Heart left ventricle (tissue), 16 donors: ENCODE data around the gene IP6K2. TPM values are rescaled to one million over a fixed set of nuclear protein-coding genes. Genes with fewer than 3 reads are reported as not detected.
A peak's percentile ranks its signal among the peaks of the same experiment; 100 is the strongest.

Source experiments
- ATAC-seq, 4 donors: fragments of 200-7000 bp; cut with Tn5 transposase; one replicate each; pipeline ENCODE4 v1.9.1; 2020 to 2022; ENCODE audit warnings: moderate library complexity in 4 of 4, mild to moderate bottlenecking in 3 of 4, moderate number of reproducible peaks in 1 of 4
- DNase-seq, 5 donors: peaks; one replicate each; pipeline ENCODE4 v3.0.0-alpha.2; 2020
- H3K27ac ChIP-seq, 12 donors: fragments of 200-600 bp; sonication (generic) in 4 of 12; one replicate each; pipeline versions ENCODE4 v1.5.0 to v1.8.0; 2016 to 2022; ENCODE audit warnings: mild to moderate bottlenecking in 2 of 12
- H3K27me3 ChIP-seq, 9 donors: fragments of 200-600 bp; sonication (generic) in 2 of 9; one replicate each; pipeline versions ENCODE4 v1.5.1 to v1.8.0; 2016 to 2022; ENCODE audit warnings: mild to moderate bottlenecking in 3 of 9
- H3K36me3 ChIP-seq, 9 donors: fragments of 200-600 bp; sonication (generic) in 2 of 9; one replicate each; pipeline versions ENCODE4 v1.5.0 to v1.8.0; 2018 to 2022; ENCODE audit warnings: mild to moderate bottlenecking in 2 of 9
- H3K4me1 ChIP-seq, 12 donors: fragments of 200-600 bp; sonication (generic) in 4 of 12; one replicate each; pipeline versions ENCODE4 v1.5.0 to v1.8.0; 2016 to 2022; ENCODE audit warnings: mild to moderate bottlenecking in 3 of 12
- H3K4me3 ChIP-seq, 12 donors: fragments of 200-600 bp; sonication (generic) in 4 of 12; one replicate each; pipeline versions ENCODE4 v1.5.0 to v1.8.0; 2017 to 2022; ENCODE audit warnings: mild to moderate bottlenecking in 9 of 12, moderate library complexity in 4 of 12
- H3K9me3 ChIP-seq, 12 donors: fragments of 200-600 bp; sonication (generic) in 4 of 12; one replicate each; pipeline versions ENCODE4 v1.5.0 to v1.8.0; 2016 to 2022; ENCODE audit warnings: mild to moderate bottlenecking in 1 of 12
- POLR2A ChIP-seq, 2 donors: fragments of 450-650 bp; IDR thresholded peaks; one replicate each; pipeline ENCODE4 v1.6.1; 2017; ENCODE audit warnings: antibody characterized with exemption in 2 of 2, mild to moderate bottlenecking in 2 of 2, moderate library complexity in 2 of 2
- WGBS, 4 donors: extraction: QIAGEN DNeasy Blood & Tissue Kit in 2 of 4; methylation state at CpG; one replicate each; pipeline versions ENCODE4 v1.1.5 to v1.1.7; 2013 to 2018; 5-methylcytosine and 5-hydroxymethylcytosine counted together
- intact Hi-C, 10 donors: fragments of 100-400 bp; cut with DNase I; formaldehyde crosslinking; loops; one replicate each; pipeline versions ENCODE4 v1.11.1 to v1.14.2; 2022
- polyA plus RNA-seq, 2 donors: library from polyadenylated mRNA; stranded (reverse); fragments of 200-250 nt; gene quantifications; one replicate each; pipeline ENCODE4 v1.2.3, GENCODE V29; 2013
- total RNA-seq, 9 donors: library from RNA; depleted of rRNA in 2 of 9; stranded (reverse); fragments of >200 nt in 2 of 9; fragmentation: NEBNext Ultra II Directional in 3 of 9; extraction: Animal tissue kit (Norgen Biotek cat#: 25700) in 3 of 9; gene quantifications; one replicate each; pipeline versions ENCODE4 v1.1.0 to v1.2.4, GENCODE V29; 2016 to 2023
- TF ChIP-seq, protein P1 (sequence below), 12 donors: fragments of 200-600 bp; sonication (generic) in 4 of 12; IDR thresholded peaks; one replicate each; pipeline versions ENCODE4 v1.5.0 to v1.8.0; 2018 to 2022; ENCODE audit warnings: antibody characterized with exemption in 12 of 12, mild to moderate bottlenecking in 5 of 12
- donor health status: ischemic (EF 13 %, LVEDD 7.1; RV severe dilation, severe dysfunction).
- donor health status: healthy with polysubstance abuse.
- donor health status: DM: no; HTN: yes; CAD: no.
- donor health status: DM: no; HTN: no; CAD: no.
- donor health status: ischemic (EF 25% LVEDD 6.9; RV normal size, moderate dysfunction).
- donor health status: ischemic (EF 25% LVEDD 5.7; RV mildly dilated, moderate dysfunction).
- donor health status: healthy.
- donor health status: DM: yes; HTN: yes; CAD: no.
- donor health status: ischemic (EF 35%, LVEDD 5.7; RV mildly dilated, moderate dysfunction).
- donor health status: nonischemic (EF 11% LVEDD 7.7; RV severe dilation, severe dysfunction).
- donor health status: DM: yes; HTN: yes; CAD: no.
- donor health status: PGD.
- donor health status: ischemic (EF 29% LVEDD 5.4; RV normal size, mild dysfunction).
- donor health status: nonischemic (EF 23%, LVEDD 6.1; RV moderate dilation, normal function).

The IP6K2 gene
- total and polyA plus RNA-seq, 11 donors = 14.1 to 42.7 (median 26.2) TPM

DNA sequence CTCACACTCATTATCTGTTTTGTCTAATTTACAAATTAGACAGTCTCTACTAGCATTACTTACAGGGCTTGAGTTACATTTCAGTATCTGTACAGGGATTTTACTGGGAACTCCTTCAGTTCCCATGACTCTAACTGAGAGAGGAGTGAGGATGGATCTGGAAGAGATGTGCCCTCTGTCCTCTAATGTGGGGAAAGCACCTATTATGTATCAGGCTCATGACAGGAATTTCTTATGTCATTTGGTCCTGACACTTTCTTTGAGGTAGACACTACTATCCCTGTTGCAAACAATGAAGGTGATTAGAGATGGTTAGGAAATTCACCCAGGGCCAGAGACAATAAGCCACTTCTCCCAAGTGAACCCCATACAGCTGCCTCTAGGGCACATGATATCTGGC lies 20.4 kb downstream of the IP6K2 start:
- H3K36me3 ChIP-seq = peaks cover 0 to 85% (median 58%) of the 10 kb centered on the region in 9 donors
- TF ChIP-seq, protein P1, sequence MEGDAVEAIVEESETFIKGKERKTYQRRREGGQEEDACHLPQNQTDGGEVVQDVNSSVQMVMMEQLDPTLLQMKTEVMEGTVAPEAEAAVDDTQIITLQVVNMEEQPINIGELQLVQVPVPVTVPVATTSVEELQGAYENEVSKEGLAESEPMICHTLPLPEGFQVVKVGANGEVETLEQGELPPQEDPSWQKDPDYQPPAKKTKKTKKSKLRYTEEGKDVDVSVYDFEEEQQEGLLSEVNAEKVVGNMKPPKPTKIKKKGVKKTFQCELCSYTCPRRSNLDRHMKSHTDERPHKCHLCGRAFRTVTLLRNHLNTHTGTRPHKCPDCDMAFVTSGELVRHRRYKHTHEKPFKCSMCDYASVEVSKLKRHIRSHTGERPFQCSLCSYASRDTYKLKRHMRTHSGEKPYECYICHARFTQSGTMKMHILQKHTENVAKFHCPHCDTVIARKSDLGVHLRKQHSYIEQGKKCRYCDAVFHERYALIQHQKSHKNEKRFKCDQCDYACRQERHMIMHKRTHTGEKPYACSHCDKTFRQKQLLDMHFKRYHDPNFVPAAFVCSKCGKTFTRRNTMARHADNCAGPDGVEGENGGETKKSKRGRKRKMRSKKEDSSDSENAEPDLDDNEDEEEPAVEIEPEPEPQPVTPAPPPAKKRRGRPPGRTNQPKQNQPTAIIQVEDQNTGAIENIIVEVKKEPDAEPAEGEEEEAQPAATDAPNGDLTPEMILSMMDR (IDR thresholded peaks at IDR 0.05) = no peak
- no peak for TF ChIP-seq POLR2A (IDR thresholded peaks at IDR 0.05)
- H3K9me3 ChIP-seq = no peaks in the 10 kb centered on the region
- H3K27ac ChIP-seq = peak overlapping the region in 2 of 12 donors; percentile 50 to 87
- DNase-seq (no peak), ATAC-seq (no peak)
- no peak overlapping the region for H3K4me3 ChIP-seq
- no peaks in the 10 kb centered on the region for H3K27me3 ChIP-seq
- peaks cover 0 to 48% (median 26%) of the 10 kb centered on the region in 12 donors for H3K4me1 ChIP-seq
- intact Hi-C loops = no loop called here

DNA sequence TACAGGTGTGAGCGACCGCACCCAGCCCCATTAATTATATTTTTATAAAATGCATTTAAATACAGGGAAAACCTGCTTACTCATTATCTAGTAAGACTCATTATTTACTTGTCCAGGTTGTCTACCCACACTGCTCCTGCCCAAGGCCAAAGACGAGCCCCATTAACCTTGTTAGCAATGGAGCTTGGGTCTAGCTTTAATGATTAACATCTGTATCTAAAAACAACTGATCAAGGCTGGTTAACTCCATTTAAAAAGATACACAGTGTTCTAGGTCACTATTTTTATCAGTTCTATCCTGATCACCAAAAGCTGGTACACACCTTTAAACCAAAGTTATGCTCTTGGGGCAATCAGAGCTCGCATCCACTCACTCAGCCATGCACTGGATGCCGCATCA lies 20.9 kb downstream of the IP6K2 start:
- H3K4me3 ChIP-seq = no peak overlapping the region
- DNase-seq (no peak), ATAC-seq (no peak)
- TF ChIP-seq, protein P1 (IDR thresholded peaks at IDR 0.05) = no peak
- TF ChIP-seq POLR2A (IDR thresholded peaks at IDR 0.05) = no peak
- H3K9me3 ChIP-seq = no peaks in the 10 kb centered on the region
- intact Hi-C loops = no loop called here
- peak overlapping the region in 8 of 12 donors; percentile 17 to 87 (median 80) for H3K27ac ChIP-seq
- no peaks in the 10 kb centered on the region for H3K27me3 ChIP-seq
- H3K4me1 ChIP-seq = peaks cover 0 to 48% (median 26%) of the 10 kb centered on the region in 12 donors
- peaks cover 0 to 85% (median 61%) of the 10 kb centered on the region in 9 donors for H3K36me3 ChIP-seq
- 95 to 100% (median 98%) methylated on average over 5 of the region's 5 CpGs for WGBS, 4 donors

DNA sequence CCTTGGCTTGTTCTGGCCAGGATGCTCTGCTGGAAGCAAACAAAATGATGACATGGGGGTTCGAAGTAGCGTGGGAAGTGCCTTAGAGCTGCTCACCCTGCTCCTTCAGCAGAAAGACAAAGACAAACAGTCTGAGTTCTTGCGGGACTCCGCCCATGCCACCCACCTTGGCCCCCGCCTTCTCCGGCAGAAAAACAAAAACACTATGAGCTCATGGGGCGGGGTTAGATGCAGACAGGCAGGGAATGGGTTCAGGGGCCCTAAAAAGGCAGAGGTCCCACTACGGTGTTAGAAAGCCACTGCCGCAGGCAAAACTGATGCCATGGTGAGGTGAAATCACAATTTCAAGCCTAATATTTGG lies 21.6 kb downstream of the IP6K2 start:
- Histone ChIP-seq H3K27ac (peak overlapping the region; percentile 63 to 88 (median 80)), H3K4me3 (peak overlapping the region in 11 of 12 donors; percentile 15 to 66 (median 51)), H3K4me1 (peaks cover 0 to 47% (median 22%) of the 10 kb centered on the region in 12 donors), H3K27me3 (no peaks in the 10 kb centered on the region), H3K9me3 (no peaks in the 10 kb centered on the region), H3K36me3 (peaks cover 0 to 85% (median 66%) of the 10 kb centered on the region in 9 donors)
- intact Hi-C loops = no loop called here
- 39 to 62% (median 55%) methylated on average over 9 of the region's 9 CpGs for WGBS, 4 donors
- ATAC-seq = peak; percentile 57 to 80 (median 74)
- TF ChIP-seq POLR2A (IDR thresholded peaks at IDR 0.05) = no peak
- TF ChIP-seq, protein P1 (IDR thresholded peaks at IDR 0.05) = no peak
- peak in 4 of 5 donors; percentile 53 to 70 (median 68) for DNase-seq

DNA sequence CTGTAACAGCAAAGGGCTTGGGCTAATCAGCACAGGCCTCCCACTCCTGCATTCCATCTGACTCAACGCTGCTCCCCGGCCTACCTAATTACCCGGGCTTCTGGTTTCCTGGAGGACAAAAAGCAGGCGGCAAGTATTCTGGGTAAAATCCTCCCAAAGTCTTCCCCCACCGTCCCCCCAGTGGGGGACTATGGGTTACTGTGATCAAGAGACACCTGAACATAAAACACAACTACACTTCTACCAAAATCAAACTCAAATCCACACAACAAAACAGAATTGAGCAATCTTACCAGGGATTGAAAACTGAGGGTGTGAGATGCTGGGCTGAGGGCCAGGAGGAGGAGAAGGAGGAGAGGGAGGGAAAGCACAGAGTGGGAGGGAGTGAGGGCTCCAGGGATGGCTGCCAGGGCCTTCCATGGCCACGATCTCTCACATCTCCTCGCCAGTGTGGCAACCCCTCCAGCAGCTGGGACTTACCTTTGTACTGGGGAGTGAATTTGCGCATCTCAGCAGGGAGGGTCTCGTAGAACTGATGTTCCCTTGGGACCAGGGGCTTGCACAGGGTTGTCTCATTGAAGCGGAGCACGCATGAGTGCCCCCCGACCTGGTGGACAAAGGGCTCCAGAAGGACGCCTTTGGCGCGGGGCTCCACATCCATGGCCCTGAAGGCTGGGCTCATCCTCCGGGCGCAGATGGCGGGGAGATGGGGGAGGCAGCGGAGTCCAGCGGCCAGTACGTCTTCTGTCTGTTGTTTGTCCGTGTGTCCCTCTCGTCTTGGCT lies 22.2 kb downstream of the IP6K2 start:
- no peaks in the 10 kb centered on the region for H3K9me3 ChIP-seq
- H3K4me1 ChIP-seq = peaks cover 0 to 43% (median 21%) of the 10 kb centered on the region in 12 donors
- DNase-seq (peak; percentile 73 to 85 (median 77)), ATAC-seq (peak; percentile 65 to 86 (median 85))
- 51 to 62% (median 57%) methylated on average over 23 of the region's 23 CpGs for WGBS, 4 donors
- no peak for TF ChIP-seq POLR2A (IDR thresholded peaks at IDR 0.05)
- TF ChIP-seq, protein P1 (IDR thresholded peaks at IDR 0.05) = no peak
- H3K27ac ChIP-seq = peak overlapping the region; percentile 63 to 88 (median 80)
- peaks cover 0 to 86% (median 71%) of the 10 kb centered on the region in 9 donors for H3K36me3 ChIP-seq
- H3K27me3 ChIP-seq = no peaks in the 10 kb centered on the region
- intact Hi-C loops = no loop called here
- peak overlapping the region in 11 of 12 donors; percentile 15 to 66 (median 51) for H3K4me3 ChIP-seq
